ACHN (cell line): ENCODE measurements around the gene KRT40.
"Not testable (repeated sequence)": the region's sequence is repeated elsewhere in the genome, so short reads cannot be mapped to it uniquely, and the experiment has no call there.

ENCODE experiments used
- DNase-seq: peaks from one replicate; pipeline ENCODE4 v3.0.0-alpha.2; 2015
- in situ Hi-C: cut with HindIII; loops from 2 replicates; pipeline ENCODE4 v1.10.0; 2017; ENCODE audit warnings: low sequenced_read_pairs, low pct_ligation_motif_present, low pct_unique_long_range_greater_than_20kb

The KRT40 gene

GRCh38 chr17:41001795-41002194 lies 17.7 kb upstream of the KRT40 start:
- no peak for DNase-seq
- in situ Hi-C loops: no loop called here

GRCh38 chr17:40999563-40999962 lies 15.4 kb upstream of the KRT40 start, which contains the start of gene KRTAP3-2:
KRTAP3-2 (minus strand) TSS chr17:40999906; CDS start chr17:40999853, 53 bp downstream.
- in situ Hi-C loops, DNase-seq: not testable (repeated sequence)

DNA sequence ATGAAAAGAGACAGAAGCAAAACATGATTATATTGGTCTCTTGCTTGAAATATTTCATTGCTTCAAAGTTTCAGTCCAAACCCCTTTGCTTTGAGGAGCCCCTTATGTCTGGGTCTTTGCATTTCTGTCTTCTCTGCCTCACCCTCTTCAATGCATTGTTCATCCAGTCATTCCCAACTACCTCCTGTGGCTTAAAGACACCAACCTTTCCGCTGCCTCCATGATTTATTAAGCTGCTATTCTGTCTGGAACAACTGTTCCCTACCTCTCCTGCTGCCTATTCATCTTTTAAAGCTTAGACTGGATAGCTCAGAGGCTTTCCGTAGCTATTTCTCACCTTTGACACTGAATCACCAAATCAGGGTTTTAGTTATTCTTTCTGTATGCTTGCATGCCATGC lies 13.2 kb upstream of the KRT40 start:
- in situ Hi-C loops: no loop called here
- no peak for DNase-seq

DNA sequence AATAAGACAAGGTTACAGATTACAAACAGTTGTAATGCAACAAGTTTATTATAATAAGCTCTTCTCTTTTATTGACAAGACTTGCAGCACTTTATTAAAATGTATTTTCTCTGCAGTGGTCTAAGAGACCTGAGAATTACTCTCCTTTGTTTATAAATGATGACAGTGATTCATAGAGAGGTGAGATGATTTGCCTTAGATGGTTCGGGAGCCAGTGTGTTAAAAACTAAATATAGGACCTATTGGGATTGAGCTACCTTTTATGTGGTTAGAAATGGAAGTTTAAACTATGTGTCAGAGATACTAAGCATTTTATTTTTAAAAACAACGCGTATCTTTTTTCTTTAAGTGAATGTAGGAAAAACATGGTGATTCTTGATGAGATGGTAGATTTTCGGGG lies 12.7 kb upstream of the KRT40 start:
- no peak for DNase-seq
- in situ Hi-C loops: no loop called here

DNA sequence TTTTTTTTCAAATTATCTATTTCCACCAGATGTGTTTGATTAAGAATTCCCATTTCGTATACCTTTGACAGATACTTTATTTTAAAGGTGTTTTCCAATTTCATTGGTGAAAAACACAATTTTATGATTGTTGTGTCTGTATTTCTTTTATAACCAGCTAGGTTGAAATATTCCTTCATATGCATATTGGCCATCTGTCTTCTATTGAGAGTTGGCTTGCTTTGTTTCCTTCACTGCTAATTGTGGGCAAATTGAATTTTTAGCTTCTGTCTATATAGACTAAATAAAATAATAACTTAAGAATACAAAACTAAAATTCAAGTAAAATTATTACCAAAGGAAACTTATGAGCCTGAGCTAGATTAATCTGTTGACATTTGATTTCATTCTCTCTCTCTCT lies 11.0 kb upstream of the KRT40 start:
- in situ Hi-C loops: no loop called here

DNA sequence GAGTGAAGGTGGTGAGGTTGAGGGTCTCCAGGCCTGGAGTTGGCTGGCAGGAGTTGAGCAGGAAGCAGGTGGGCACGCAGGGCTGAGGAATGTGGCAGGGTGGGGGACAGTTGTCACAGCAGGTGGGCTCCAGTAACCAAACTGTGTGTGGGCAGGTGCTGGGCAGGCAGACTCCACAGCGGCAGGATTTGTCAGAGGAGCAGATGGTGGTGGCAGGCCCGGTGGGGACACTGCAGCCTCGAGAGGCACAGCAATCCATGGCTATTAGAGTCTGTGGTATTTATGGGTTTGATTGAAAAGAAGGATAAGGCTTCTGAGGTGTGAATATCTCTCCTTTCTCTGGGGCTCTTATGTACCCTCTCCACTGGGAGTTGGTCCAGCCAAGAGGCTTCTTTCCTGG lies 9.7 kb upstream of the KRT40 start, which contains the start of gene KRTAP3-3:
Gene KRTAP3-3 (minus strand): TSS at position 326 of the 400 bp plus-strand sequence. CDS start 67 bp downstream, at position 259.
- no peak for DNase-seq
- in situ Hi-C loops: no loop called here

More for the DNA sequence above, 11.0 kb upstream of the KRT40 start:
- no peak for DNase-seq

DNA sequence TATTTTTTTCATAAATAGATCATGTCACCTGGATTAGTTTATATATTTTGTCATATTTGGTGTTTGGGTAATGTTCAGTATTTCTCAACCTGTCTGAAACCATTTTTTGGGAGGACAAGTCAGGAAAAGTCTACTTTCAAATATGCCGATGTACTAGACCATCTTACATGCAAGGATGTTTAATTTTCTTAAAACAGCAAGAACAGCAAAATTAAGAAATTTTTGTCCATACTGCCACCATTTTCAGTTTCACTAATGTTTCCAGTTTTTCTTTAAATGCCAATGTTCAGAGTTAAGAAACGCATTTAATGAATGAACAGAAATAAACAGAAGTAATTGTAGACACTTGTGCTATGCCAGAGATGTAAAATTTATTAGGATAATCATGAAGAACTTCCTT lies 9.0 kb upstream of the KRT40 start:
- in situ Hi-C loops: no loop called here
- no peak for DNase-seq

- in situ Hi-C loops: no loop called here
- no peak for DNase-seq
Observed at GRCh38 chr17:40992666-40993065, 8.5 kb upstream of the KRT40 start.

GRCh38 chr17:40986920-40987319 lies 2.8 kb upstream of the KRT40 start:
- no peak for DNase-seq
- in situ Hi-C loops: no loop called here

GRCh38 chr17:40981115-40981514 lies 3.0 kb downstream of the KRT40 start:
- no peak for DNase-seq
- in situ Hi-C loops: no loop called here

DNA sequence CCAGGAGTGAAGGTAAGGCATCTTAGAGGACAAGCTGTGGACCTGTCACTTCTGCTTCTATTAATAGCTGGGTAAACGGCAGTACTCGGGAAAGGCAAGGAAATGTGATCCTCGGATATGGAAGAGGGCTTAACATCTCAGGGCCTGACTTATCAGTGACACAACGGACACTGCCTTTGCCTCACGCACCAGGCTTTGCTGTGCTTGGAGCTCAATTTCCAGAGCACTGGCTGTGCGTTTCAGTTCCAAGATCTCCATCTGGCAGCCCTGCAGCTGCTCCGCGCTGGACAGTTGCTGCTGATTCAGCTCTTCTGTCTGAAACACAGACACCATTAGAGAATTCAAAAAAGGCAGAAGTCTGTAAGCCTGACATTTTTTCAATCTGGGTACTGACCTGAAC lies 3.5 kb downstream of the KRT40 start:
- no peak for DNase-seq
- in situ Hi-C loops: no loop called here

GRCh38 chr17:40980117-40980516 lies 4.0 kb downstream of the KRT40 start:
- no peak for DNase-seq
- in situ Hi-C loops: no loop called here

DNA sequence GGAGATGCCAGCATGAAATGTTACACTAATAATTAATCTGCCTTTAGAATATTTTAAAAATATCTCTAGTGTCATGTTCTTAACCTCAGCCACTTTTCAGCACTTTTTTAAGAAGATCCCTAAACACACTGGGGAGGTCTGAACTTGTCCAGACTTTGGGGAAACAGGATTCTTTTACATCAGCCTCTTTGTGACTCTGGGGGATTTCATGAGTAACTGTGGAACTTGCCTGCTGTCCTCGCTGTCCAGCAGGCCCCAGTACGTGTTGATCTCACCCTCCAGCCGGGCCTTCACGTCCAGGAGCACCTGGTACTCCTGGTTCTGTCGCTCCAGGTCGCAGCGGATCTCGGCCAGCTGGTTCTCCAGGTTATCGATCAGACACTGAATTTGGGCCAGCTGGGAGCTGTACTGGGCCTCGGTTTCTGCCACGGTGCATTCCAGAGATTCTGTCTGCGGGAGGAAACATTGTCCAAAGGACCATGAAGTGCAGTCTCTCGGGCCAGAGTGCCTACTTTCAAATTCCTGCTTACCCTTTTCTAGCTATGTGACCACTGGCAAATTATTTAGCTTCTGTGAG lies 5.5 kb downstream of the KRT40 start:
- no peak for DNase-seq
- in situ Hi-C loops: no loop called here

DNA sequence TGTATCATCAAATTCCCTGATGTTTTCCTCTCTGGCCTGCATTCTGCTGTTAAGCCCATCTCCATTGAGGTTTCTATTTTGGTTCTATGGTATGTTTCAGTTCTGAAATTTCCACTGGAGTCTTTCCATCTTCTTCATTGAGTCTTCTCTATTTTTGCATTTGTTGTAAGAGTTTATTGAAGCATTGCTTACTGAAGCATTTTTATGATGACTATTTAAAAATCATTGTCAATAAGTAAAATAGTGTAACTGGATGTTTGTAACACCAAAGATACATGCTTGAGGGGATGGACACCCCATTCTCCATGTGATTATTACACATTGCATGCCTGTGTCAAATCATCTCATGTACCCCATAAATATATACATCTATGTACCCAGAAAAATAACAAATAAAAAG lies 8.6 kb downstream of the KRT40 start:
- in situ Hi-C loops: no loop called here
- no peak for DNase-seq

GRCh38 chr17:40974366-40974765 lies 9.8 kb downstream of the KRT40 start:
- no peak for DNase-seq
- in situ Hi-C loops: no loop called here

- in situ Hi-C loops: no loop called here
Observed at GRCh38 chr17:40967582-40967981, 16.5 kb downstream of the KRT40 start.

DNA sequence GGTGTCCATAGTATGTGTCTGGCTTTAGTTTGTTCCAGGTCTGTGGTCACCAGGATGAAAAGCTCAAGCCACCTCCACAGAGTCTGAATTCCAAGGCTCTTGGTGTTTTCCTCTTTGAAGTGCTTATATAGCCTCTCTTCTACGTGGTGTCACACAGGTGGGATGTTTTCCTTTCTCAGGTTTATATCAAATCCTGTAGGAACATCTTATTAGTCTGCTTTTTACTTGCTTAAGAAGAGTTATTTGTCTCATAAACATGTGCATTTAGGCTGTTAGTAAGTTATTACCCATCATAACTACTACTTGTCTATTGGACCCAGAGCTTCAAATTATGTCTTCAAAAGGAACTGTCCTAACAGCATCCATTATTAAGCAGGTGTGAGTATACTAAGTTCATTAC lies 17.3 kb downstream of the KRT40 start, which contains the start of gene KRT39:
Gene KRT39 (minus strand): TSS at position 101 of the 400 bp plus-strand sequence. CDS start 92 bp downstream, at position 9.
- in situ Hi-C loops: no loop called here
- no peak for DNase-seq

More at GRCh38 chr17:40967582-40967981, 16.5 kb downstream of the KRT40 start:
- no peak for DNase-seq

DNA sequence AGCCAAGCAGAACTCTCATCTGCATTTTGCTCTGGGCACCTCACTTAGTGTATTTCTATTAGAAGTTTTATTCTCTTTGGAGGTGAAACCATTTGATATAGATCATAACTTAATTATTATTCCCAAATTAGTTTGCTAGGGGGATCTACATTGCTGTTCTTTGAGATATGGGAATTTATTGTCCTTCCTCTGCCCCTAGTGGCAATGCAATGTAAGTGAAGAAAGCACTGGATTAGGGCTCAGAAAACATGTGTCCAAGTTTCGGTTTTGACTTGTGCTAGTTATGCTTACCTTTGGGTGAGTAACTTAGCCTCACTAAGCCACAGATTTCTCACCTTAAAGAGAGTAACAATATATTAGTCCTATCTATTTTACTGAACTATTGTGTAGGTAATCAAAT lies 20.3 kb downstream of the KRT40 start:
- in situ Hi-C loops: no loop called here
- DNase-seq: peak; percentile 50

GRCh38 chr17:40962059-40962561 lies 22.0 kb downstream of the KRT40 start:
- no peak for DNase-seq
- in situ Hi-C loops: no loop called here

DNA sequence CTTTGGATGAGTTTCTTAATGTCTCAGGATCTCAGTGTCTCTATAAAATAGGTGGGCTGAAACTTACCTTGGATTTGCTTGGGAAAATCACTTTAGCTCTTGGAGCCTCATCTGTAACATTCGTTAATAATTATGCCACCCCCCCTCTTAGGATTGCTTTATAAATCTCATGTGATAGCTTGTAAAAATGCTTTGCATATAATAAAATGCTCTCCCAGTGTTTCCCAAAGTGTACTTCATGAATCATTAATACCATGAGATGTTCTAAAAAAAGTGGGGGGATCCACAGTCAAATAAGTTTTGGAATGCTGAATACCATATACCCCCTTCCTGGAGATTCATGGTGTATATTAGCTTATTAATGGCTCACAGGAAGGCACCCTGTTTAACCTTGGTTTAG lies 22.5 kb downstream of the KRT40 start:
- DNase-seq: no peak
- in situ Hi-C loops: no loop called here
